ENCODE measurements around the gene CDC34.

The CDC34 gene

DNA sequence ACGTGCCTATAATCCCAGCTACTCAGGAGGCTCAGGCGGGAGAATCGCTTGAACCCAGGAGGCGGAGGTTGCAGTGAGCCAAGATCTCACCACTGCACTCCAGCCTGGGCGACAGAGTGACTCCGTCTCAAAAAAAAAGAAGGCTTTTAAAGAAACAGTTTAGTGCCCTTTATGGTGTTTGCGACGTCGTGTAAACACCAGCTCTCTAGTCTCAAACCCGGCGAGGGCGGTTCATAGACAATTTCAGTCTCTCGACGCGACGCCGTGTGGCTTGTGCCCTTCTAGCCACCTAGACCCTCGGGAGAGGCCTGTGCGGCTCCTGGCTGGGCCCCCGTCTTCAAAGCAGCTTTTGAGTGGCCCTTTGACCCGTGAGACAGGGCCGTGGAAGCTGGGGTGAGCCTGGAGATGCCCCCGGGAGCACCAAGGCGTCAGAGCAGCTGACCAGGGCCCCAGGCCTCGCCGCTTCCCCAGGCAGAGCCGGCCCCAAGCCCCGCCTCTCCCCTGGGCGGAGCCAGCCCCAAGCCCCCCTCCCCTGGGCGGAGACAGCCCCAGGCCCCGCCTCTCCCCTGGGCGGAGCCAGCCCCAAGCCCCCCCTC lies 40.3 kb upstream of the CDC34 start:
- Histone ChIP-seq H3K4me3 (ENCODE audit: low read length in 2 of 2) (peak overlapping the region in 1 of 2 donors; percentile 3), H3K36me3 (ENCODE audit: control insufficient read depth in 2 of 2, insufficient read depth in 2 of 2, low read length in 2 of 2) (no peaks in the 10 kb centered on the region), H3K4me1 (ENCODE audit: control insufficient read depth in 2 of 2, insufficient read depth in 2 of 2, low read length in 2 of 2) (peaks cover 0 to 3% of the 10 kb centered on the region in 2 donors), H3K9me3 (ENCODE audit: control insufficient read depth in 2 of 2, low read length in 2 of 2) (no peaks in the 10 kb centered on the region), H3K27ac (ENCODE audit: low read depth in 2 of 2, low read length in 2 of 2) (no peak overlapping the region), H3K9ac (ENCODE audit: low read depth in 1 of 2, low read length in 2 of 2) (no peak overlapping the region), H3K27me3 (ENCODE audit: control insufficient read depth in 2 of 2, insufficient read depth in 2 of 2, low read length in 2 of 2) (no peaks in the 10 kb centered on the region)

DNA sequence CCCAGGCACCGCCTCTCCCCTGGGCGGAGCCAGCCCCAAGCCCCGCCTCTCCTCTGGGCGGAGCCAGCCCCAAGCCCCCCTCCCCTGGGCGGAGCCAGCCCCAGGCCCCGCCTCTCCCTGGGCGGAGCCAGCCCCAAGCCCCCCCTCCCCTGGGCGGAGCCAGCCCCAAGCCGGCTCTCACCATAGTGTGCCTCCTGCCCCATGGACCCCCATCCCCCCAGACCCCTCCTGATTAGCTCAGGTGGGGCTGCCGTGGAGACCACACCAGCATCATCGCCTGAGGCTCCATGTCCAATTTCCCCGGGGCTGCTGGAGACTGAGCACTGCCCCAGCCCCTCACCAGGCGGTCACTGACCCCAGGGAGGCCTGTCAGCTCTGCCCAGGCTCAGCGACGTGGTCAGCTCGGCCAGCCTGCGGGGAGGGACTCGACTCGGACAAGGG lies 39.4 kb upstream of the CDC34 start:
- H3K4me3 ChIP-seq (ENCODE audit: low read length in 2 of 2): no peak overlapping the region
- no peak overlapping the region for H3K9ac ChIP-seq (ENCODE audit: low read depth in 1 of 2, low read length in 2 of 2)
- H3K4me1 ChIP-seq (ENCODE audit: control insufficient read depth in 2 of 2, insufficient read depth in 2 of 2, low read length in 2 of 2): peaks cover 0 to 3% of the 10 kb centered on the region in 2 donors
- H3K9me3 ChIP-seq (ENCODE audit: control insufficient read depth in 2 of 2, low read length in 2 of 2): no peaks in the 10 kb centered on the region
- H3K27me3 ChIP-seq (ENCODE audit: control insufficient read depth in 2 of 2, insufficient read depth in 2 of 2, low read length in 2 of 2): no peaks in the 10 kb centered on the region
- no peak overlapping the region for H3K27ac ChIP-seq (ENCODE audit: low read depth in 2 of 2, low read length in 2 of 2)
- no peaks in the 10 kb centered on the region for H3K36me3 ChIP-seq (ENCODE audit: control insufficient read depth in 2 of 2, insufficient read depth in 2 of 2, low read length in 2 of 2)

DNA sequence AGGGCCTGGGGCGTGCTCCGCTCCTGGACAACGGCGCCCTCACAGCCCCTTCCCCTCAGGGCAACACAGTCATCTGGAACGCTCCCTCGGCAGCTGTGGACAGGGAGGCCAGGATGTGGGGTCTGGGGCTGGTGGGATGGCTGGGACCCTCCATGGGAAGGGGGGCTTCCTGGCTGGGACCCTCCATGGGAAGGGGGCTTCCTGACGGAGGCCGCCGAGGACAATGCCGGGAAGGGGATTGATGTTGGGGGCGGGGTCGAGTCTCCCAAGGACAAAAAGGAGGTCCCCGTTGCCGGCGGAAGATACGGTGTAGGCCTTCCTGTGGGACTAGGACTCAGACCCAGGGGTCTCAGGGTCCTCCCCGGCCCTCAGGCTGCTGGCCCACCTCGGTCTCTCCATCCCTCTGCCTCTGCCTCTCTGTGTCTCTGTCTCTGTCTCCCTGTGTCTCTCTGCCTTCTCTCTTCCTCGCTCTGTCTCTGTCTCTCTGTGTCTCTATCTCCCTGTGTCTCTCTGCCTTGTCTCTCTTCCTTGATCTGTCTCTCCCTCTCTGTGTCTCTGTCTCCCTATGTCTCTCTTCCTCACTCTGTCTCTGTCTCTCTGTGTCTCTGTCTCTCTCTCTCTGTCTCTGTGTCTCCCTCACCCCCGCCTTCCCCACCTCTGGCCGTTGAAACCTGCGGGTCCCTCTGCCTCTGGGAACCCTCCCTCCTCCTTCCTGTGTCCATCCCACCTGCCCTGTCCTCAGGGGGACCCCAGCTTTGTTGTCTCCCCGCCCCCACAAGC lies 38.0 kb upstream of the CDC34 start:
- H3K4me1 ChIP-seq (ENCODE audit: control insufficient read depth in 2 of 2, insufficient read depth in 2 of 2, low read length in 2 of 2): peaks cover 2 to 3% of the 10 kb centered on the region in 2 donors
- no peak overlapping the region for H3K4me3 ChIP-seq (ENCODE audit: low read length in 2 of 2)
- H3K36me3 ChIP-seq (ENCODE audit: control insufficient read depth in 2 of 2, insufficient read depth in 2 of 2, low read length in 2 of 2): no peaks in the 10 kb centered on the region
- no peak overlapping the region for H3K27ac ChIP-seq (ENCODE audit: low read depth in 2 of 2, low read length in 2 of 2)
- H3K9ac ChIP-seq (ENCODE audit: low read depth in 1 of 2, low read length in 2 of 2): no peak overlapping the region
- H3K27me3 ChIP-seq (ENCODE audit: control insufficient read depth in 2 of 2, insufficient read depth in 2 of 2, low read length in 2 of 2): peaks cover 3 to 5% of the 10 kb centered on the region in 2 donors
- H3K9me3 ChIP-seq (ENCODE audit: control insufficient read depth in 2 of 2, low read length in 2 of 2): no peaks in the 10 kb centered on the region

DNA sequence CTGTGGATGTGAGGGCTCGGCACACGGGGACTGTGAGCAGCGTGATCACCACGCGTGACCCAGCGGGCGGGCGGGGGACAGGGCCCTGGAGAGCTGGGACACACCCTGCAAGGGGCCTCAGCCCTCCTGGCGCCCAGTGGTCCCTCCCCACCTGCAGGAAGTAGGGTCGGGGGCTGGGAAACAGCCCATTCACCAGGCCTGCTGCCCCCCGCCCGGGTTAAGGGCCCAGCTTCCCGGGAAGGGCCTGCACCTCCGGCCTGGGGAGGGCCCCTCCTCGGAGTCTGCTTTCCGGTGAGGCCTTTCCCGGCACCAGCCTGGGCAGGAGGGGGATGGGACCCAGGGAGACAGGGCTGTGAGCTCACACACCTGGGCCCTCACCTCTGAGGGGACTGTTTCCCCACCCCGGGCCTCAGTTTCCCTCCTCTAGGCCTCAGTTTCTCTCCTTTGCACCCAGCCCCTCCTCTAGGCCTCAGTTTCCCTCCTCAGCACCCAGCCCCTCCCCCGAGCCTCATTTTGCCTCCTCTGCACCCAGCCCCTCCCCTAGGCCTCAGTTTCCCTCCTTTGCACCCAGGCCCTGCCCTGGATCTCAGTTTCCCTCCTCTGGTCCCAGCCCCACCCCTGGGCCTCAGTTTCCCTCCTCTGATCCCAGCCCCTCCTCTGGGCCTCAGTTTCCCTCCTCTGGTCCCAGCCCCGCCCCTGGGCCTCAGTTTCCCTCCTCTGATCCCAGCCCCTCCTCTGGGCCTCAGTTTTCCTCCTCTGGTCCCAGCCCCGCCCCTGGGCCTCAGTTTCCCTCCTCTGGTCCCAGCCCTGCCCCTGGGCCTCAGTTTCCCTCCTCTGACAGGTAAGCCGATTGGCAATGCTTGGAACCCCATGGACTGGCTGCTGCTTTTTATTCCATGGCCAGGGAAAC lies 37.1 kb upstream of the CDC34 start:
- Histone ChIP-seq H3K27me3 (ENCODE audit: control insufficient read depth in 2 of 2, insufficient read depth in 2 of 2, low read length in 2 of 2) (peaks cover 10 to 11% of the 10 kb centered on the region in 2 donors), H3K4me3 (ENCODE audit: low read length in 2 of 2) (no peak overlapping the region), H3K36me3 (ENCODE audit: control insufficient read depth in 2 of 2, insufficient read depth in 2 of 2, low read length in 2 of 2) (no peaks in the 10 kb centered on the region), H3K9ac (ENCODE audit: low read depth in 1 of 2, low read length in 2 of 2) (no peak overlapping the region), H3K9me3 (ENCODE audit: control insufficient read depth in 2 of 2, low read length in 2 of 2) (no peaks in the 10 kb centered on the region), H3K27ac (ENCODE audit: low read depth in 2 of 2, low read length in 2 of 2) (no peak overlapping the region), H3K4me1 (ENCODE audit: control insufficient read depth in 2 of 2, insufficient read depth in 2 of 2, low read length in 2 of 2) (peaks cover 2 to 3% of the 10 kb centered on the region in 2 donors)

DNA sequence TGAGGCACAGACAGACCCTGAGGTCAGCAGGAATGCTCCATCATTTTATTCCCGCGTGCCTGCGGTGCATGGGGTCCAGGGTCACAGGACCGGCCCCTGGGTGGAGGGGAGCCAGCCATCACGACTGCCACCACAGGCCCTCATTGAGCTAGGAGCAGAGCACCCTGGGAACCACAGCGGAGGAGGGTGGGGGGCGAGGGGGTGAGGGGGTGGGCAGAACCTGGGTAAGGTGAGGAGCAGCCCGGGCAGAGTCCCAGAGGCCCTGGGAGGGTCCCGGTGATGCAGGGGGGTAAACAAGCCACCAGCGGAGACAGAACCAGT lies 36.5 kb upstream of the CDC34 start:
- no peak overlapping the region for H3K4me3 ChIP-seq (ENCODE audit: low read length in 2 of 2)
- H3K27me3 ChIP-seq (ENCODE audit: control insufficient read depth in 2 of 2, insufficient read depth in 2 of 2, low read length in 2 of 2): peaks cover 12% of the 10 kb centered on the region in 2 donors
- no peak overlapping the region for H3K27ac ChIP-seq (ENCODE audit: low read depth in 2 of 2, low read length in 2 of 2)
- no peak overlapping the region for H3K9ac ChIP-seq (ENCODE audit: low read depth in 1 of 2, low read length in 2 of 2)
- H3K36me3 ChIP-seq (ENCODE audit: control insufficient read depth in 2 of 2, insufficient read depth in 2 of 2, low read length in 2 of 2): no peaks in the 10 kb centered on the region
- no peaks in the 10 kb centered on the region for H3K9me3 ChIP-seq (ENCODE audit: control insufficient read depth in 2 of 2, low read length in 2 of 2)
- H3K4me1 ChIP-seq (ENCODE audit: control insufficient read depth in 2 of 2, insufficient read depth in 2 of 2, low read length in 2 of 2): peaks cover 0 to 2% of the 10 kb centered on the region in 2 donors

DNA sequence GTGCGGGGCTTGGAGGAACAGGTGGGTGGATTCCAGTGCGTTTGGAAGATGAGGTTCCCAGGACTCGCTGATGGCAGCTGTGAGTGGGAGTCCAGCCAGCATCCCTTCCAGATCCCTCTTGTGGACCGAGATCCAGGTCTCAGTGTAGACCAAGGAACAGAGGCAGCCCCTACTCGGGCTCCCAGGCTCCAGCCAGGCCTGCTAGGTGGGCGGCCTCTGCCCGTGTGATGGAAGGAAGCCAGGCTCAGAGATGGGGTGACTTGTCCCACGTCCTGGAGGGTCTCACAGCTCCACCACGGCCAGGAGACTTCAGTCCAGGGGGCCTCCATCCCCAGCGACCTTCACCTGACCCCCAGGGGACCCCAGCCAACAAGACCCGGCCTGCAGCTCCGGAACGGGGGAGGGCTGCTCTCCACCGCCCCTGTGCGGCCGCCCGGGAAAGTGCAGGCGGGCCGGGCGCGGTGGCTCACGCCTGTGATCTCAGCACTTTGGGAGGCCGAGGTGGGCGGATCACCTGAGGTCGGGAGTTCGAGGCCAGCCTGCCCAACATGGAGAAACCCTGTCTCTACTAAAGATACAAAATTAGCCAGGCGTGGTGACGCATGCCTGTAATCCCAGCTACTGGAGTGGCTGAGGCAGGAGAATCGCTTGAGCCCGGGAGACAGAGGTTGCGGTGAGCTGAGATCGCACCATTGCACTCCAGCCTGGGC lies 36.0 kb upstream of the CDC34 start:
- peaks cover 12% of the 10 kb centered on the region in 2 donors for H3K27me3 ChIP-seq (ENCODE audit: control insufficient read depth in 2 of 2, insufficient read depth in 2 of 2, low read length in 2 of 2)
- H3K27ac ChIP-seq (ENCODE audit: low read depth in 2 of 2, low read length in 2 of 2): no peak overlapping the region
- H3K9me3 ChIP-seq (ENCODE audit: control insufficient read depth in 2 of 2, low read length in 2 of 2): no peaks in the 10 kb centered on the region
- H3K4me1 ChIP-seq (ENCODE audit: control insufficient read depth in 2 of 2, insufficient read depth in 2 of 2, low read length in 2 of 2): peaks cover 0 to 2% of the 10 kb centered on the region in 2 donors
- H3K36me3 ChIP-seq (ENCODE audit: control insufficient read depth in 2 of 2, insufficient read depth in 2 of 2, low read length in 2 of 2): no peaks in the 10 kb centered on the region
- no peak overlapping the region for H3K9ac ChIP-seq (ENCODE audit: low read depth in 1 of 2, low read length in 2 of 2)
- no peak overlapping the region for H3K4me3 ChIP-seq (ENCODE audit: low read length in 2 of 2)

DNA sequence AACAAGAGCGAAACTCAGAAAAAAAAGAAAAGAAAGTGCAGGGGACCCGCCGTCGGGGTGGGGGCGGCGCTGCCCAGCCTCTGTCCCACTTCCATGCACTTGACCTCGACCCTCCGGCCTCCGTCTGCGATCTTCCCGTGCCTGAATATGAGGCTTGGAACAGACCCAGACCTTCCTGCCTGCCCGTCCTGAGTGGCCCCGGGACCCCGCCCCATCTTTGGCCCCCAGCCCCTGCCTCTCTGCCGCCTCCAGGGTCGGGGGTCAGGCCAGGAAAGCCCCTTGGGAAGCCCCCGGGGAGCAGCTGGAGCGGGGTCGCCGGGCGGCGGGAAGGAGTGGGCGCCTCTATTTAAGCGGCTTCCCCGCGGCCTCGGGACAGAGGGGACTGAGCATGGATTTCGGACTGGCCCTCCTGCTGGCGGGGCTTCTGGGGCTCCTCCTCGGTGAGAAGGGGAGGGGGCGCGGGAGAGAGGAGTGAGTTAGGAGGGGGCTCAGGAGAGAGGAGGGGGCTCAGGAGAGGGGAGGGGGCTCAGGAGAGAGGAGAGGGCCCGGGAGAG lies 35.4 kb upstream of the CDC34 start, which contains the start of gene MADCAM1:
Gene MADCAM1, plus strand, starts transcription at position 375 of the 554 bp plus-strand sequence. Its CDS starts 14 bp downstream, at position 389.
- H3K27ac ChIP-seq (ENCODE audit: low read depth in 2 of 2, low read length in 2 of 2): no peak within 1 kb of the TSS
- H3K27me3 ChIP-seq (ENCODE audit: control insufficient read depth in 2 of 2, insufficient read depth in 2 of 2, low read length in 2 of 2): peaks cover 12% of the 10 kb centered on the region in 2 donors
- no peaks in the 10 kb centered on the region for H3K9me3 ChIP-seq (ENCODE audit: control insufficient read depth in 2 of 2, low read length in 2 of 2)
- H3K4me3 ChIP-seq (ENCODE audit: low read length in 2 of 2): no peak within 1 kb of the TSS
- peaks cover 0 to 2% of the 10 kb centered on the region in 2 donors for H3K4me1 ChIP-seq (ENCODE audit: control insufficient read depth in 2 of 2, insufficient read depth in 2 of 2, low read length in 2 of 2)
- H3K9ac ChIP-seq (ENCODE audit: low read depth in 1 of 2, low read length in 2 of 2): no peak within 1 kb of the TSS
- no peaks in the 10 kb centered on the region for H3K36me3 ChIP-seq (ENCODE audit: control insufficient read depth in 2 of 2, insufficient read depth in 2 of 2, low read length in 2 of 2)

DNA sequence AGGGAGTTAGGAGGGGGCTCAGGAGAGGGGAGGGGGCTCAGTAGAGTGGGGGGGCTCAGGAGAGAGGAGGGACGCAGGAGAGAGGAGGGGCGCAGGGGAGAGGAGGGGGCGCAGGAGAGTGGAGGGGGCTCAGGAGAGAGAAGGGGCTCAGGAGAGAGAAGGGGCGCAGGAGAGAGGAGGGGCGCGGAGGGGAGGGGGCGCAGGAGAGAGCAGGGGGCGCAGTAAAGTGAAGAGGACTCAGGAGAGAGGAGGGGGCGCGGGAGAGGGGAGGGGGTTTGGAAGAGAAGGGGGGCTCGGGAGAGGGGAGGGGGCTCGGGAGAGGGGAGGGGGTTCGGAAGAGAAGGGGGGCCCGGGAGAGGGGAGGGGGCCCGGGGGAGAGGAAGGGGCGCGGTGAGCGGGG lies 34.6 kb upstream of the CDC34 start:
- Histone ChIP-seq H3K4me3 (ENCODE audit: low read length in 2 of 2) (no peak overlapping the region), H3K9me3 (ENCODE audit: control insufficient read depth in 2 of 2, low read length in 2 of 2) (no peaks in the 10 kb centered on the region), H3K36me3 (ENCODE audit: control insufficient read depth in 2 of 2, insufficient read depth in 2 of 2, low read length in 2 of 2) (no peaks in the 10 kb centered on the region), H3K4me1 (ENCODE audit: control insufficient read depth in 2 of 2, insufficient read depth in 2 of 2, low read length in 2 of 2) (peaks cover 0 to 2% of the 10 kb centered on the region in 2 donors), H3K27ac (ENCODE audit: low read depth in 2 of 2, low read length in 2 of 2) (no peak overlapping the region), H3K9ac (ENCODE audit: low read depth in 1 of 2, low read length in 2 of 2) (no peak overlapping the region), H3K27me3 (ENCODE audit: control insufficient read depth in 2 of 2, insufficient read depth in 2 of 2, low read length in 2 of 2) (peaks cover 12% of the 10 kb centered on the region in 2 donors)

DNA sequence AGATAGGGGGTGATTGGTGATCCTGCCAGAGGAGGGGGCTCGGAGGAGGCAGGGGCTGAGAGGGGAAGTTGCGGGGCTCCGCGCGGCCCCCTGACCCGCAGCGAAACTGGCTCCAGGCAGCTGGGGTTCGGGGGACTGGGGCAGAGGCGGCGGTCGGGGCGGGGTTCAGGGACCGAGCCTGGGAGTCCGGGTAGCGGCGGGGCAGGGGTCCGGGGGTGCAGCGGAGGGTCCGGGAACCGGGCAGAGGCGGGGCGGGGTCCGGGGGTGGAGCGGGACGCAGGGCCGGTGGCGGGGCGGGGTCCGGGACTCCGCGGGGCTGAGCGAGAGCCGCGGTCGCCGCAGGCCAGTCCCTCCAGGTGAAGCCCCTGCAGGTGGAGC lies 34.1 kb upstream of the CDC34 start:
- Histone ChIP-seq H3K36me3 (ENCODE audit: control insufficient read depth in 2 of 2, insufficient read depth in 2 of 2, low read length in 2 of 2) (no peaks in the 10 kb centered on the region), H3K27me3 (ENCODE audit: control insufficient read depth in 2 of 2, insufficient read depth in 2 of 2, low read length in 2 of 2) (peaks cover 12% of the 10 kb centered on the region in 2 donors), H3K27ac (ENCODE audit: low read depth in 2 of 2, low read length in 2 of 2) (no peak overlapping the region), H3K9ac (ENCODE audit: low read depth in 1 of 2, low read length in 2 of 2) (no peak overlapping the region), H3K9me3 (ENCODE audit: control insufficient read depth in 2 of 2, low read length in 2 of 2) (no peaks in the 10 kb centered on the region), H3K4me3 (ENCODE audit: low read length in 2 of 2) (no peak overlapping the region), H3K4me1 (ENCODE audit: control insufficient read depth in 2 of 2, insufficient read depth in 2 of 2, low read length in 2 of 2) (peaks cover 0 to 2% of the 10 kb centered on the region in 2 donors)

Measured in mucosa of rectum (tissue), 2 donors.